OCI-LY3 (cell line): ENCODE results near the gene RXFP3.

Experiments used
- CTCF ChIP-seq: fragments of 200-600, 300-600 bp; sonication (generic); IDR thresholded peaks from 2 replicates; pipeline ENCODE4 v1.5.1; 2014; ENCODE audit warnings: antibody characterized with exemption, low read length, low read depth
- EZH2phosphoT487 ChIP-seq: fragments of 200-600 bp; shearing (Covaris generic); IDR thresholded peaks from 2 replicates; pipeline ENCODE4 v1.6.1; 2018; ENCODE audit warnings: antibody characterized with exemption, mixed run types, low read depth

- no peak for TF ChIP-seq CTCF
- TF ChIP-seq EZH2phosphoT487, result no peak
Measured at GRCh38 chr5:33892620-33893137, 43.5 kb upstream of the RXFP3 start.
